Activated naive CD4-positive, alpha-beta T cell treated with anti-CD3 and anti-CD28 coated beads, Interleukin-2, amount 50 U/mL, for 24 hours (primary cell): ENCODE measurements around the gene ATP6AP1.
"Not testable (repeated sequence)": the region's sequence is repeated elsewhere in the genome, so short reads cannot be mapped to it uniquely, and the experiment has no call there.

Source experiments
- H3K27ac Mint-ChIP-seq: one replicate; pipeline ENCODE4 v1.8.0; 2021; ENCODE audit warnings: mild to moderate bottlenecking, mixed read lengths
- H3K27me3 Mint-ChIP-seq: one replicate; pipeline ENCODE4 v1.8.0; 2021; ENCODE audit warnings: mixed read lengths
- H3K36me3 Mint-ChIP-seq: one replicate; pipeline ENCODE4 v1.8.0; 2021; ENCODE audit warnings: mixed read lengths
- H3K4me1 Mint-ChIP-seq: one replicate; pipeline ENCODE4 v1.8.0; 2021; ENCODE audit warnings: mixed read lengths
- H3K4me3 Mint-ChIP-seq: one replicate; pipeline ENCODE4 v1.8.0; 2021; ENCODE audit warnings: mild to moderate bottlenecking, mixed read lengths
- H3K9me3 Mint-ChIP-seq: one replicate; pipeline ENCODE4 v1.8.0; 2021; ENCODE audit warnings: mixed read lengths

ATP6AP1 gene, protein sequence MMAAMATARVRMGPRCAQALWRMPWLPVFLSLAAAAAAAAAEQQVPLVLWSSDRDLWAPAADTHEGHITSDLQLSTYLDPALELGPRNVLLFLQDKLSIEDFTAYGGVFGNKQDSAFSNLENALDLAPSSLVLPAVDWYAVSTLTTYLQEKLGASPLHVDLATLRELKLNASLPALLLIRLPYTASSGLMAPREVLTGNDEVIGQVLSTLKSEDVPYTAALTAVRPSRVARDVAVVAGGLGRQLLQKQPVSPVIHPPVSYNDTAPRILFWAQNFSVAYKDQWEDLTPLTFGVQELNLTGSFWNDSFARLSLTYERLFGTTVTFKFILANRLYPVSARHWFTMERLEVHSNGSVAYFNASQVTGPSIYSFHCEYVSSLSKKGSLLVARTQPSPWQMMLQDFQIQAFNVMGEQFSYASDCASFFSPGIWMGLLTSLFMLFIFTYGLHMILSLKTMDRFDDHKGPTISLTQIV

DNA sequence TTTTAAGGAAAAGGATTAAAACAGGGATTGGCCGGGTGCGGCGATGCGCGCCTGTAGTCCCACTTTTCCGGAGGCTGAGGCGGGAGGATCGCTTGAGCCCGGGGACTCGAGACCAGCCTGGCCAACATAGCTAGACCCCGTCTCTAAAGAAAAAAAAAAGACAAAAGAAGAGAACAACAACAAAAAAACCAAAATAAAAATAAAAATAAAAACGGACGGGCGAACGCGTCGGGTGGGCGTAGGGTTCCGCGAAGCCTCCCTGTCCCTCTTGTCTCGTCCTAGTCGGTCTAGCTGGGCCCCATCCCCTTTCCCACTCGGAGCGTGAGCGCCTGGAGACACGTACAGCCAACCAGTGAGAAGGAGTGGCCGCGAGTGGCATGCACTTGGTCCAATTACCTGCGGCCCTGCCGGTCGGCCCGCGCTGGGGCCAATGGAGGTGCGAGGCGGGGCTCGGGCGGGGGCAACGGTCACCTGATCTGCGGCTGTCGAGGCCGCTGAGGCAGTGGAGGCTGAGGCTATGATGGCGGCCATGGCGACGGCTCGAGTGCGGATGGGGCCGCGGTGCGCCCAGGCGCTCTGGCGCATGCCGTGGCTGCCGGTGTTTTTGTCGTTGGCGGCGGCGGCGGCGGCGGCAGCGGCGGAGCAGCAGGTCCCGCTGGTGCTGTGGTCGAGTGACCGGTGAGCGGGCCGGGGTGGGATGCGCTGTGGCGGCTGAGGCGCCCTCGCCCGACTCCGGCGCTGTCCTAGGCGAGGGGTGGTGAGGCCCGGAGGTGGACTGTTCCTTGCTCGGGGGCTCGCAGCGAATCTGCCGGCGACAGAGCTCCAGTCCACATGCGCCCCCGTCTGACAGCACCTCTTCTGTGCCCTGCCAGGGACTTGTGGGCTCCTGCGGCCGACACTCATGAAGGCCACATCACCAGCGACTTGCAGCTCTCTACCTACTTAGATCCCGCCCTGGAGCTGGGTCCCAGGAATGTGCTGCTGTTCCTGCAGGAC is at the start of gene ATP6AP1:
Gene ATP6AP1, plus strand, starts transcription at position 502 of the 996 bp plus-strand sequence. Its CDS starts 16 bp downstream, at position 518.
- Mint-ChIP-seq H3K9me3 (no peaks in the 10 kb centered on the region), H3K4me1 (peaks cover 22% of the 10 kb centered on the region), H3K27ac (peak within 1 kb of the TSS; percentile 87), H3K4me3 (peak within 1 kb of the TSS; percentile 81), H3K36me3 (no peaks in the 10 kb centered on the region), H3K27me3 (no peaks in the 10 kb centered on the region)

DNA sequence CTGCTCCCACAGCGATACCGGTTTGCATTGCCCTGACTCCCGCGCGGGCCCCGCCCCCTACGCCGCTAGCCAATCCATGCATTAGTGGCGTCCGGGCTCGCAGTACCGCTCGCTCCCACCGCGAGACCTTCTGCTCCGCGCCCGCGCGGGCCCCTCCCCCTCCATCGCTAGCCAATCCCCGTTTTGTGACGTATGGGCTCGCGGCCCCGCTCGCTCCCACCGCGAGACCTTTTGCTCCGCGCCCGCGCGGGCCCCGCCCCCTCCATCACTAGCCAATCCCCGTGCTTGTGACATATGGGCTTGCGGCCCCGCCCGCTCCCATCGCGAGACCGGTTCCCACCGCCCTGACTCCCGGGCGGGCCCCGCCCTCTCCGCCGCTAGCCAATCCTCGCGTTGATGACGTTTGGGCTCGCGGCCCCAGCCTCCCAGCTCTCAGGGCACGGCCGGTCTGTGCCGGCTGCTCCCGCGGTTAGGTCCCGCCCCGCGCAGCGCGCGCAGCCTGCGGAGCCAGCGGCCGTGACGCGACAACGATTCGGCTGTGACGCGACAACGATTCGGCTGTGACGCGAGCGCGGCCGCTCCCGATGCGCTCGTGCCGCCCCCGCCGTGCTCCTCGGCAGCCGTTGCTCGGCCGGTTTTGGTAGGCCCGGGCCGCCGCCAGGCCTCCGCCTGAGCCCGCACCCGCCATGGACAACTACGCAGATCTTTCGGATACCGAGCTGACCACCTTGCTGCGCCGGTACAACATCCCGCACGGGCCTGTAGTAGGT is 49.5 kb upstream of the ATP6AP1 start, which contains the start of gene EMD:
Gene EMD, plus strand, starts transcription at position 497 of the 770 bp plus-strand sequence. Its CDS starts 190 bp downstream, at position 687.
- Mint-ChIP-seq H3K36me3 (peaks cover 6% of the 10 kb centered on the region), H3K4me1 (peaks cover 12% of the 10 kb centered on the region), H3K27me3 (no peaks in the 10 kb centered on the region), H3K27ac (peak within 1 kb of the TSS; percentile 77), H3K4me3 (peak within 1 kb of the TSS; percentile 93), H3K9me3 (no peaks in the 10 kb centered on the region)

DNA sequence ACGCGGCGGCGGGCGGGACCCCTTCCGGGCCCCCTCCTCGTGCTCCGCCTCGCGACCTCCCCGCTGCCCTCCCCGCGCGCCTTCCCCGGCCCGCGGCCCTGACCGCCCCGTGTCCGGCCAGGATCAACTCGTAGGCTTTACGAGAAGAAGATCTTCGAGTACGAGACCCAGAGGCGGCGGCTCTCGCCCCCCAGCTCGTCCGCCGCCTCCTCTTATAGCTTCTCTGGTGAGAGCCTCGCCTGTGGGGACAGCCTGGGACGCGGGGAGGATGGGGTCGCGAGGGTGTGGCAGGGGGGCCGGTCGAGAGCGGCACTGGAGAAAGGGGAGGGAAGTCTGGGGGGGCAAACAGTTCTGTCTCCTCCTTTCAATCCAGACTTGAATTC is 48.9 kb upstream of the ATP6AP1 start:
- H3K27me3 Mint-ChIP-seq: no peaks in the 10 kb centered on the region
- H3K9me3 Mint-ChIP-seq: no peaks in the 10 kb centered on the region
- H3K36me3 Mint-ChIP-seq: peaks cover 6% of the 10 kb centered on the region
- H3K4me1 Mint-ChIP-seq: peaks cover 12% of the 10 kb centered on the region
- H3K27ac Mint-ChIP-seq: peak overlapping the region; percentile 77
- H3K4me3 Mint-ChIP-seq: peak overlapping the region; percentile 93

DNA sequence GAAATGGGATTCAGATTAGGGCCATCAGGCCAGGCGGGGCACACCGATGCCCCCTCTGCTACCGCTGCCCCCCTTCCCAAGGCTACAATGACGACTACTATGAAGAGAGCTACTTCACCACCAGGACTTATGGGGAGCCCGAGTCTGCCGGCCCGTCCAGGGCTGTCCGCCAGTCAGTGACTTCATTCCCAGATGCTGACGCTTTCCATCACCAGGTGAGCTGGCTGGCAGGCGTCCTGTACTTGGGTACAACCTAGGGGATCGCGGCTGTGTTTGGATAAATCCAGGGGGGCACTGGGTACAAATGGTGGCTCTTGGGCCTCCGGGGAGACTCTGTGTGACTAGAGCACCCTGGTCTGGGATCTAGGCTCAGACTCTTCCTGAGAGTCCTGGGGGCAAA is 48.3 kb upstream of the ATP6AP1 start:
- Mint-ChIP-seq H3K36me3 (peaks cover 6% of the 10 kb centered on the region), H3K9me3 (no peaks in the 10 kb centered on the region), H3K4me3 (peak overlapping the region; percentile 93), H3K27me3 (no peaks in the 10 kb centered on the region), H3K27ac (peak overlapping the region; percentile 77), H3K4me1 (peaks cover 12% of the 10 kb centered on the region)

DNA sequence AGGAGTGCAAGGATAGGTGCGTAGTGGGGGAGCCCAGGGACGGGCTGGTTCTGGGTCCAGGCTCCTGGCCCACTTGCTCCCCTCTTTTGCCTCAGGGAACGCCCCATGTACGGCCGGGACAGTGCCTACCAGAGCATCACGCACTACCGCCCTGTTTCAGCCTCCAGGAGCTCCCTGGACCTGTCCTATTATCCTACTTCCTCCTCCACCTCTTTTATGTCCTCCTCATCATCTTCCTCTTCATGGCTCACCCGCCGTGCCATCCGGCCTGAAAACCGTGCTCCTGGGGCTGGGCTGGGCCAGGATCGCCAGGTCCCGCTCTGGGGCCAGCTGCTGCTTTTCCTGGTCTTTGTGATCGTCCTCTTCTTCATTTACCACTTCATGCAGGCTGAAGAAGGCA is 47.7 kb upstream of the ATP6AP1 start:
- peak overlapping the region; percentile 81 for H3K27ac Mint-ChIP-seq

DNA sequence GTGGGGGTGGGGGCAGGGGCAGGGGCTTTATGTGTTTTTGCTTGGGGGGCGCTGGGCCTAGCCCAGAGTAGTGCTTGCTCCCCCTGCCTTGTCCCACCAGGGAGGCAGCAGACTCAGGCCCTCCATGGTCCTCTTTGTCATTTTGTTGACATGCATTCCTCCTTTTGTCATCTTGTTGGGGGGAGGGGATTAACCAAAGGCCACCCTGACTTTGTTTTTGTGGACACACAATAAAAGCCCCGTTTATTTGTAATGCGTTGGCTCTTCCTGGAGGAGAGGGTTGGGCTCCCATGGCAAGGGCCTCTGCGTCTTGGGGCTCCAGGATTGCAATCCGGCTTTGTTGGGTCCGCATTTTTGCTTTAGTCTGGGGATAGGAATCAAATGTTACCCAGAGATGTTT is 47.2 kb upstream of the ATP6AP1 start:
- Mint-ChIP-seq H3K27ac (no peak overlapping the region), H3K27me3 (no peaks in the 10 kb centered on the region), H3K4me1 (peaks cover 12% of the 10 kb centered on the region), H3K4me3 (no peak overlapping the region), H3K36me3 (peaks cover 6% of the 10 kb centered on the region), H3K9me3 (no peaks in the 10 kb centered on the region)

More for the DNA sequence above, 47.7 kb upstream of the ATP6AP1 start:
- Mint-ChIP-seq H3K27me3 (no peaks in the 10 kb centered on the region), H3K36me3 (peaks cover 6% of the 10 kb centered on the region), H3K4me3 (peak overlapping the region; percentile 93), H3K4me1 (peaks cover 12% of the 10 kb centered on the region), H3K9me3 (no peaks in the 10 kb centered on the region)

DNA sequence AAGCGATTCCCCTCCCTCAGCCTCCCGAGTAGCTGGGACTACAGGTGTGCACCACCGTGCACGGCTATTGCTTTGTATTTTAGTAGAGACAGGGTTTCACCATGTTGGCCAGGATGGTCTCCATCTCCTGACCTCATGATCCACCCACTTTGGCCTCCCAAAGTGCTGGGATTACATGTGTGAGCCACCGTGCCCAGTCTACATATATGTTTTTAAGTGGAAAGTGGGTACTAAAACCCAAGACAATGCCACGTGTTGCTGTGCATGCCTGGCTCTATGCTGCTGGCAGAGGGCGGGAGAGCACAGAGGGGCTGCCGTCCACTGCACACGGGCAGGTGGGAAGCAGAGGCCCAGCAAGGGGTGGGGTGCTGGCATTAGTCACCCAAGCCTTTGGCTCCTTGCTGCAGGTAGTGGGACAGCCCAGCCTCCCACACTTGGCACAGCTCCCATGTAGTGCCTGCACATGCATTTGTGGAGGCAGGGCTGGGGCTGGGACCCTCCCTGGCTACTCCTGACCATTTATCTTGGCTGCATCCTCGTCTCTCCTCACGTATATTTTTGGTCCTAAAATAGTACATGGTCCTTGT is 45.9 kb upstream of the ATP6AP1 start:
- Mint-ChIP-seq H3K27me3 (no peaks in the 10 kb centered on the region), H3K36me3 (peaks cover 6% of the 10 kb centered on the region), H3K9me3 (no peaks in the 10 kb centered on the region), H3K4me1 (peaks cover 7% of the 10 kb centered on the region), H3K4me3 (peak overlapping the region; percentile 26), H3K27ac (no peak overlapping the region)

DNA sequence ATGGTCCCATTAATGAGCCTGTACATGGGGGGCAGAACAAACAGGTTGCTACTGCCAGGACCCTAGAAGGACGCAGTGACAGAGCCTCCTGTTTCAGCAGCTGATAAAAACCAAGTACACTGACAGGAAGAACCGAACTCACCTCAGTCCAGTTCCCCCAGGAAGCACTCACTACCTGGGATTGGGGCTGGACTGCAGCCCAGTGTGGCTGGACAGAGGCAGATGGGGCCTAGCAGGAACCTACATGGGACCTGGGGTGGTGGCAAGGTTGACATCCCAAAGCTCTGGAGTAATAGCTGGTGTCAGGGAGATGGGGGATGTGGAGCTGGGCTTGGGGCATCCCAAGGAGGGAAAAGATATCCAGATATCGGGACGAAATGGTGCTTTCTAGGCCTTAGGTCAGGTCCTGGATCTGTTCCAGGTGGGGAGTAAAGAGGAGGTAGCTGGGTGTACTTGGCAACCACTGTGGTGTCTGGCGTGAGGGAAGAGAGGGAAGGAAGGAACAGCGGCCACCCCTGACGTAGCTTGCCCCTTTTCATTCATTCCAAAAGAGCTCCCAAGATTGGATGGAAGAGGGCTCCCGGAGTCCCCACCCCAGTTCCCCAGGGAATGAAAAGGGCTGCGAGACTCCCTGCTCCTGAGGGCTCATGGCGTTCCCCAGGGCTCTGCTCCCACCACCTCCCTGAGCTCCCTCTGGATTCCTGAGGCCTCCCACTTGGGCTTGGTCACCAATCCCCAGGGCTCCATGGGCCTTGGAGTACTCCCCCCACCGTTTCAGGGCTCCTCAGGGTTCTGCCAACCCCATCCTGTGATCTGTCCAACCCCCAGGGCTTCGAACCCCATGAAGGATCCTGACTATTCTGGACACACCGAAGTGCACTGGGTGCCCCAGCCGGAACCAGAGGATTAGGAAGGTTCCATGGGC is 44.9 kb upstream of the ATP6AP1 start:
- no peaks in the 10 kb centered on the region for H3K27me3 Mint-ChIP-seq
- H3K4me1 Mint-ChIP-seq: peaks cover 7% of the 10 kb centered on the region
- no peak overlapping the region for H3K4me3 Mint-ChIP-seq
- no peaks in the 10 kb centered on the region for H3K9me3 Mint-ChIP-seq
- H3K27ac Mint-ChIP-seq: peak overlapping the region; percentile 41
- peaks cover 6% of the 10 kb centered on the region for H3K36me3 Mint-ChIP-seq

DNA sequence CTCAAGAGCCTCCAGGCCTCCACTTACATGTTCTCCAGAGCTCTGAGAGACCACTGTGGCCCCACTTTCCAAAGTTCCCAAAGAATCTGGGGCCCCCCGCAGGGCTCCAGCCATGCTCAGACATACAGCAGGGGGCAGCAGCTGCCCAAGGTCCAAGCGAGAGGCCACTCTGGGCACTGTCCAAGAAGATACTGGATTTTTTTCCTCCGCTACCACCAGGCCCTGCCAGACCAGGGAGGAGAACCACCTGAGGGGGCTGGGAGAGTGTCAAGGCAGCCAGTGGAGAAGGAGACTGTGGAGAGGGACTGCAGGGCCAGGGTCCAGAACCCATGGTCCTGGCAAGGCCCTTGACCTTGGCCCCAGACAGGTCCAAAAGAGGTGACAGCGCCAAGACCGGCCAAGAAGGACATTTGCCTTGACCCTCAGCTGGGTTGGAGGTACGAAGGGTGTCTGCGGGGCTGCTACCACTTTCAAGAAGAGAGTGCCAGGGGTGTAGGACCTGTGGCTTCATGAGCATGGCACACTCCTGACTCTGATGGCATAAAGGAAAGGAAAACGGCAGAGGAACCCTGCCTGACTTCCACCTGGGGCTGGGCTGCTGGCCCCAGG is 44.1 kb upstream of the ATP6AP1 start:
- no peak overlapping the region for H3K27ac Mint-ChIP-seq
- no peak overlapping the region for H3K4me3 Mint-ChIP-seq
- peaks cover 7% of the 10 kb centered on the region for H3K4me1 Mint-ChIP-seq
- H3K27me3 Mint-ChIP-seq: no peaks in the 10 kb centered on the region
- peaks cover 6% of the 10 kb centered on the region for H3K36me3 Mint-ChIP-seq
- no peaks in the 10 kb centered on the region for H3K9me3 Mint-ChIP-seq

DNA sequence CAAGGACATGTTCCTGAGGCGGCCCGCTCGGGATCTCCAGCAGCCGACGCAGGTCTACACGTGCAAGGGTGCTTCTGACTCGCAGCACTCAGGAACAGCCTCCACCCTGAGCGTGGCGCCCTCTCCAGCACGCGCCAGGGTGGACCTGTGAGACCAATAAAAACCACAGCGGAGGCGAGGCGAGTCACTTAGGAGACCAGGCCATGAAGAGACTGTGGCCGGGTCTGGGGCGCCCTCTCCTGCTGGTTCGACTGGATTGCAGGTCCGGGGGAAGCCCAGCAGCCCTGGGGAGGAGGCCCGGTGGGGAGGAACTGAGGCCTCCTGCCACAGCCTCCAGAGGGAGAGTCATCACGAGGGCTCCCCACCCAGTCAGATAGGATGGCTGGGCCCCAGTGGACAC is 40.4 kb upstream of the ATP6AP1 start:
- H3K4me3 Mint-ChIP-seq, H3K27ac Mint-ChIP-seq, H3K9me3 Mint-ChIP-seq, H3K36me3 Mint-ChIP-seq, H3K27me3 Mint-ChIP-seq, H3K4me1 Mint-ChIP-seq: not testable (repeated sequence)

DNA sequence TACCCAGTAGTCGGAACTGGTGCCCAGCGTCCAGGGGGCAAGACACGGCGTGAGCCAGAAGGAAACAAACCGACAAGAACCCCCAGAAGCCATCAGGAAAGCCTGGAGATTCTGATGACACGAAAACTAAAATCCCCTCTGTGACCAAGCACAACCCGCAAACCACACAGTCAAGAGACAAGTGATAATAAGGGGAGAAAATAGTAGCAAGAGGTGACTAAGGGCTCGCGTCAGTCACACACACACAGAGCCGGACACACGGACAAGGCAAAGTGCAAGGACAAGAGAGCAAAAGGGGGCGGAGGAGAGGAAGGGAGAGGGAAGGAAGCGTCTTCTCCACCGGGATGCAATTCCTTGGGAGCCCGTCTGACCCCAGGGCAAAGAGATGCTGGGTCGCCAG is 39.8 kb upstream of the ATP6AP1 start:
- not testable (repeated sequence) for H3K27me3 Mint-ChIP-seq, H3K36me3 Mint-ChIP-seq, H3K9me3 Mint-ChIP-seq, H3K4me1 Mint-ChIP-seq, H3K4me3 Mint-ChIP-seq, H3K27ac Mint-ChIP-seq

DNA sequence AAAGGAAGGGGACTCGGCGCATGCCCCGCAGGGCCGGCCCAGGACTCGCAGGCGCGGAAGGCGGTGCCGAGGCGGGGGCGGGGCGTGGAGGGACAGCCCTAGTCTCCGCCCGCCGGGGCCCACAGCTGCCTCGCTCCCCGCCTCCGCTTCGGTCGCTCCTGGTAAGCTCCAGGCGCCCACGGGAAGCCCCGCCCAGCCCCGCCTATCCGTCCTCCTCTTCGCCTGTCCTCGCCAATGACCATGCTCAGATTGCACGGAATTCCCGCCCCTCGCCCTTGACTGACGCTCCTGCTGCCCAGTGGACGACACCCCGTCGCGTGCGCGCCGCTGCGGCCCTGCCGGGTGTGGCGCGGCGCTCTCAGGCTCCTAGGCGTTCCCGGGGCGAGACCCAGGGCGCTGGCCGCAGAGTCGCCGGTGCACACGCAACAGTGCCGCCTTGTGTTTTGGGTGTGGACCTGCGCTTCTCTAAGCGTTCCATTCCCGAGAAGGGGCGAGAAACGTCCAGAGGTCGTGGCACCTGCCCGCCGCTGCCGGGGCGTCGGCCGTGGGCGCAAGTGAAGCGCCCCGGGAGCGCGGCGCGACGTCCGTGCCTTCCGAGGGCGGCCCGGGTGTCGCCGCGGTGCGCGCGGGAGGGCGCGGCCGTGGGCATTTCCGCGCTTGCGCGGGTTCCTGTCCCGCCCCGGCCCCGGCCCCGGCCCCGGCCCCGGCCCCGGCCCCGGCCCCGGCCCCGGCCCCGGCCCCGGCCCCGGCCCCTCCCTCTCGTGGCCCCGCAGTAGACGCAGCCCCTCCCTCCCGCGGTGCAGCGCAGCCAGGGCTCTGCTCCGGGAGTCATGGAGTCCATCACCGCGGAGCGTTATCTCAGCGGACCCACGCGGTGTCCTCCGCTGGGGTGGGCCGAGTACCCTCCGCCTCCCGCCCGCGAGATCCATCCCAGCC is 38.4 kb upstream of the ATP6AP1 start:
- not testable (repeated sequence) for H3K36me3 Mint-ChIP-seq, H3K9me3 Mint-ChIP-seq, H3K27ac Mint-ChIP-seq, H3K4me1 Mint-ChIP-seq, H3K4me3 Mint-ChIP-seq, H3K27me3 Mint-ChIP-seq

DNA sequence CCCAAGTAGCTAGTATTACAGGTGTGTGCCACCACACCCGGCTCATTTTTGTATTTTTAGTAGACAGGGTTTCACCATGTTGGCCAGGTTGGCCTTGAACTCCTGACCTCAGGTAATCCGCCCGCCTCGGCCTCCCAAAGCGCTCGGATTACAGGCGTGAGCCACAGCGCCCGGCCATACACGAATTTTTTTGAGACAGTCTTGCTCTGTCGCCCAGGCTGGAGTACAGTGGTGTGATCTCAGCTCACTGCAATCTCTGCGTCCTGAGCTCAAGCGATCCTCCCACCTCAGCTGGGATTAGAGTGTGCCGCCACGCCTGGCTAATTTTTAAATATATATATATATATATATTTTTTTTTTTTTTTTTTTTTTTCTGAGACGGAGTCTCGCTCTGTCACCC is 32.1 kb upstream of the ATP6AP1 start:
- H3K4me3 Mint-ChIP-seq, H3K27ac Mint-ChIP-seq, H3K4me1 Mint-ChIP-seq, H3K27me3 Mint-ChIP-seq, H3K9me3 Mint-ChIP-seq: not testable (repeated sequence)
- H3K36me3 Mint-ChIP-seq: peaks cover 16% of the 10 kb centered on the region
